NCI-H2081 (cell line): ENCODE data around the gene MIER2.

ENCODE experiments used
- DNase-seq, 2 experiments: peaks; one replicate each; lab custom pipeline; 2025; lab: John Stamatoyannopoulos, UW

MIER2 gene

DNA sequence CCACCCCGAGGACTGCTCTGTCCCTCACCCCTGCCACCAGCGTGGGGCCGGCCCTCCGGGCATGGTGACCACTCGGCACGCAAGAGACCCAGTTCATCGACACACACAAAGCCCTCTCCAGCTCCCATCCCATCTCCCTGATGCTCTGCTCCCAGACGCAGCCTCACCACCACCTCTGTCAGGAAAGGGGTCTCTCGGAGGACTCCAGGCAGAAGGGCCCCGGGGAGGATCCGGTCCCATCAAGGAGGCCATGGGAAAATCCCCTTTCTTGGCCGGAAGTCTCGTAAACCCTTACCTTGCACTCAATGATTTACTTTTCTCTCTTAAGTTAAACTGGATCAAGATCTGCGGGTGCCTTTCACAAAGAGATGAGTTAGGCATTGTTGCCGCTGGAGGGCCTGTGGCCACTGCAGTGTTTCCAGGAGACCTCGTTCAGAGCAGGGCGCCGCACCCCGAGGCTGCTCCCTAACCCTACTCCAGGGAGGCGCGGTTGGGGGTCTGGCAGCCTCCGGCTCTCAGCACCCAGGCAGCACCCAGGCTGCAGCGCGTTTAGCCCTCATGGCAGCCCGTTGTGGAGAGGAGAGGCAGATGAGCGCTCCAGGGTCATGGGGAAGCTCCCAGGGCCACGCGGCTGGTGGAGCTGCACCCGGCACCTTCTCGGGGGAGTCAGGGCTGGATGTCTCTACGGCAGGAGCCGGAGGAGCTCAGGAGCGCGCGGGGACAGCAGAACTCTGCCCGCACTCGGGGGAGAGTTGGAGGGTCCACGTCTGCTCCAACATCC, 33.4 kb upstream of the MIER2 start:
- DNase-seq = no peak

- DNase-seq = no peak
These were observed 31.5 kb upstream of the MIER2 start for GRCh38 chr19:376111-376470.

GRCh38 chr19:375395-376110, 31.0 kb upstream of the MIER2 start:
- no peak for DNase-seq

- no peak for DNase-seq
These were observed 30.3 kb upstream of the MIER2 start for GRCh38 chr19:374886-375235.

- peak in 1 of 2 experiments; percentile 43 for DNase-seq
These were observed 29.7 kb upstream of the MIER2 start for GRCh38 chr19:374183-374885.

GRCh38 chr19:373391-374182, 29.0 kb upstream of the MIER2 start:
- DNase-seq = no peak

GRCh38 chr19:372306-372890, 27.8 kb upstream of the MIER2 start:
- peak; percentile 65 to 82 for DNase-seq

DNA sequence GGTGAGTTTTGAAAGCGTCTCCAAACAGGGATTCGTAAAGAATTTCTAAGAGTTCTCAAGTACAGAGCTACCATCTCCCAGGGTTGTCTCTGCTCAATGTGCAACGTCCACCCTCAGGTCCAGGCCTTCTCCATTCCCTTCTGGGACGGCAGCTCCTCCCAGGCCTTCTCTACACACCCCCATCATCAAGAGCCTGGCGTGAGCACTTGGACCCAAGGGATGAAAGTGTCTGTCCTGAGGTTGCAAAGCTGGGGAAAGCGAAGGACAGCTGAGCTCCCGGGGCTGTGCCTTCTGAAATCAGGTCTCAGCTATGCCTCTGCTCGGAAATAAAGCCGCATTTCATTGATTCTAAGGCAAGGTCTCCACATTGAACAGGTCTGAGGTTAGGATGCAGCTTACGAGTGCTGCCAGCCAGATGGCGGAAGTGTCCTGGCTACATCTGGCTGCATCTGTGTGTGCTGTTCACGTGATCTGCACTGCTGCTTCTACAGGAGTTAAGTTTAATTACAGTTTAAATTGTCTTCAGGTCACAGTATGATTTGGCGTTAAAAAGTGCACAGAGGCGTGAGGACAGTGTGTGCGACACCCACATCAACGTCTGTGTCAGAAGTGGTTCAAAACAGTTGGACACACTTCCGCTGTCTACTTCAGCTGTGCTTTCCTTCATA, 27.0 kb upstream of the MIER2 start:
- peak in 1 of 2 experiments; percentile 45 for DNase-seq

DNA sequence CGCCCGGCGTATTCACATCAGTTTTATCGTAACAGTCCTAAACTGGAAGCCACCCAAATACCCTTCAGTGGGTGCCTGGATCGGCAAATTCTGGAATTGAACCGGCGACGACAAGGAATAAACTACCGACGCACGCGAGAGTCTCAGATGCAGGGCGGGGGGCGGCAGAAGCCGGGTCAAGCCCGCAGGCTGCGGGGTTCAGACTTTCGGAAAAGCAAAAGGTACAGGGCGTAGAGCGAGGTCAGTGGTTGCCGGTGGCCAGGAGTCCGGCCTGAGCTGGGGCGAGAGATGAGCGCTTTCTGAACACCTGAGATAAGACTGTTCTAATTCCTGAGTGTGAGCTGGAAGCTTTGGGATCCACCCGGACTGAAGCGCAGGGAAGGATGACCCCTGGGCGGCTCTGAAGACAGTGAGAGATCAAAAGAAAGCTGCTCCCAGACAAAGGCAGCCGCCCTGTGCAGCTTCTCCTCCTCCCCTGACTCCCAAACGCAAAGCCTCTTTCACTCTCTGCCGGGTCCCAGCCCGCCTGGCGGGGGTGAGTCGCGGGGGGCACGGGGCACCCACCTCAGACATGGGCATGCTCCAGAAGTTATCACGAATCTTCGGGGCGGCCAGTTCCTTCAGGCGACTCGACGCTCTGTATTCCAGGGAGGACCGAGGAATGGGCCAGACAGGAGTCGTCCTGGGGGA, 26.2 kb upstream of the MIER2 start:
- no peak for DNase-seq

DNA sequence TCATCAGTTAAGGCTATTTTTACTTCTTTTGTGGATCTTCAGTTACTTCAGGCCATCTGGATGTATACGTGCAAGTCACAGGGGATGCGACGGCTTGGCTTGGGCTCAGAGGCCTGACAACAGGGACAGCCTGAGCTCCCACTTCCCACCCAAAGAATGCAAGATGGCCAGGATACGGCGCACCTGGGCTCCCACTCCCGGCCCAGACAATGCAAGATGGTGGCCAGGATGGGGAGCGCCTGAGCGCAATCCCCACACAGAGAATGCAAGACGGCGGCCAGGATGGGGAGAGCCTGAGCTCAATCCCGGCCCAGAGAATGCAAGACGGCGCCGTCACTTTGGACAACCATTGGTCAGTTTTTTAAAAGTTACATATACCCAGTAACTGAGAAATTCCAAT, 25.3 kb upstream of the MIER2 start:
- no peak for DNase-seq

DNA sequence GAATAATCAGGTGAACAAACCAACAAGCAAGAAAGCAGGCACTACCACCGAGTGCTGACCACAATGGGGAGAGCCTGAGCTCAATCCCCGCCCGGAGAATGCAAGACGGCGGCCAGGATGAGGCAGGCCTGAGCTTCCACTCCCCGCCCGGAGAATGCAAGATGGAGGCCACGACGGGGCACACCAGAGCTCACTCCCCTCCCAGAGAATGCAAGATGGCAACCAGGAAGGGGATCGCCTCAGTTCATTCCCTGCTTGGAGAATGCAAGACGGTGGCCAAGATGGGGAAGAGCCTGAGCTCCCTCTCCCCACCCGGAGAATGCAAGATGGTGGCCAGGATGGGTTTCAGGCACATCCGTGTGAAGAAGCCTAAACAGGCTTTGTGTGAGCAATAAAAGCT, 24.7 kb upstream of the MIER2 start:
- no peak for DNase-seq

GRCh38 chr19:368630-369024, 24.0 kb upstream of the MIER2 start:
- no peak for DNase-seq

DNA sequence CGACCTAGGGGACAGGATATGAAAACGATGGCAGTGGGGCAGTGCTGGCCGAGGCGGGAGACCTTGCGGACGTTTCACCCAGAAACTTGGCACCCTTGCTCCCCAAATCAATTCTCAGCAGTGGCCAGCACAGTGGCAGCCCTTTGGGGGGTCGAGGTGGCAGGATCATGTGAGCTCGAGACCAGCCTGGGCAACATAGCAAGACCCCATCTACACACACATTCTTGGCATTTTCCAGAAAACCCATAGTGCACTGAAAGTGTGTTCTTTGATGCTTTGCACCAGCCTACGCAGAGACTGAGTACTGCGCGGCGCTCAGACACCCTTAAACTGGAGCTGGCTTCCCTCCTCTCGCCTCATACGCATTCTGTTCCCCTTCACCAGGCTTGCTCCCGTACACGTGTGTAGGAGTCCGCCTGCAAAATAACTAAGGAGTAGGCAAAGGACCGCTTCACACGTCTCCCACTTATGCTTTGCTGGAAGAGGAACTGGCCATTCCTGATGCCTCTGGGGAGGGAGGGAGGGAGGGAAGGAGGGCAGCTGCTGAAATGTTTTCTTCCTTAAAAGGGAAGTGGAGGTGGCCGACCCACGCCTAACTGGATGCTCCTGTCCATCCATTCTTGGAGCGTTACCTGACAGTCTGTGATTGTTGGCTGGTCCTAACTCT, 23.5 kb upstream of the MIER2 start:
- DNase-seq = no peak

- no peak for DNase-seq
These were observed 23.0 kb upstream of the MIER2 start for GRCh38 chr19:367561-367960.

GRCh38 chr19:366951-367350, 22.4 kb upstream of the MIER2 start:
- DNase-seq = no peak

DNA sequence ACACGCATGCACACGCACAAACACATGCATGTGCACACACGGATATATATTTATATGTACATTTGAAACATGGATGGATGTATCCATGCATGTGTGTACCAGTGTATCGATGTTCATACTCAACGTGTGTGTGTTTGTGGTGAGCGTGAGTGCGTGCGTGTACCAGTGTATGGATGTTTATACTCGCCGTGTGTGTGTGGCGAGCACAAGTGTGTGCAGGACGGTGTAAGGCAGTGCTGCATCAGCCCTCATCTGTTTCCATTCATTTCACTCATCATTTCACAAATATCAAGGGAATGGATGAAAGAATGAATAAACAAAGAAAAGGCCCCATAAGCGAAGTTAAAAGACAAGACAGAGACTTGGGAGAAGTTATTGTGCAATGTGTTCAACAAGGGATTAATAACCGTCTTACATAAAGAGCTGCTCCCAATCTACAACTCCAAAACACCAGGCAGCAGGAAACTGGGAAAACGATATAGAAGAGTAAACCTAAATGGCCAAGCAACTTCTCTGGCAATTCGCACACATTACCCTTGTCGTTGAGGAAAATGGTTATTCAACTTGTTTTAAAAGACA, 21.7 kb upstream of the MIER2 start:
- no peak for DNase-seq

GRCh38 chr19:364496-365287, 20.1 kb upstream of the MIER2 start:
- no peak for DNase-seq

DNA sequence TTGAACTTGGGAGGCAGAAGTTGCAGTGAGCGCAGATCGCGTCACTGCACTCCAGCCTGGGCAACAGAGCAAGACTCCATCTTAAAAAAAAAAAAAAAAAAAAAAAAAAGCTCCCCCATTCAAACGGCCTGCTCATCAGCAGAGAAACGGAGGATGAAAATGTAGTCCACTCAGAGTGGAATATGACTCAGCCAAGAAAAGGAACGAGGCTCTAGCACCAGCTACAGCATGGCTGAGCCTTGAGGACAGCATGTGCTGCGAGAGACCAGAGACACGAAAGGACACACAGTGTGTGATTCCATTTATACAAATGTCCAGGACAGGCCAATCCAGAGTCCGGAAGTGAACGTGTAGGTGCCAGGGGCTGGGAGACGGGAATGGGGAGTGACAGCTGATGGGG, 18.1 kb upstream of the MIER2 start:
- no peak for DNase-seq

- DNase-seq = no peak
These were observed 17.6 kb upstream of the MIER2 start for GRCh38 chr19:362154-362553.
